Measurements from ENCODE around the gene GALM.

The GALM gene

DNA sequence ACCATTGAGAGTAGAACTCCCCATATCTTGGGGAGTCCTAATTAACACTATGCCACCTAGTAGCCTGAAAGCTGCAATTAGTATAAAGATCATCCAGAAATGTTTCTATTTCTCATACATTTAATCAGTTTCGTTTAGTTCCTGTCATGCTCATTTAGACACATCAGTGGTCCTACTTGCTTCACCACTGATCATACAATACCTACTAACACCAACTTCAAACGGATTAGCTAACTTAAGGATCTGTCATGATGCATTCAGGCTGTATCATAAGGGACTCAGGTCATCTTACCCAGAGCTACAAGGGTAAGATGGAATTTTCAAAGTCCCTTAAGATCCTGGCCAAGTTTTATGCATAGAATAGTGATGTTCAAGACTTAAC is 78.5 kb downstream of the GALM start:
- Histone ChIP-seq H3K27me3 (no peaks in the 10 kb centered on the region), H3K4me3 (no peak overlapping the region), H3K36me3 (peaks cover 50 to 81% (median 80%) of the 10 kb centered on the region in 3 donors), H3K9me3 (no peaks in the 10 kb centered on the region), H3K4me1 (peaks cover 0 to 55% (median 26%) of the 10 kb centered on the region in 4 donors), H3K27ac (no peak overlapping the region)
- DNase-seq, result no peak
- intact Hi-C loops (cut with DNase I; ENCODE audit: low total_unique reads), result loop anchor here (1.0 to 10.0 kb wide), 3 partner anchors 13 to 420 kb away; no protein-coding TSS in a partner anchor
- TF ChIP-seq, protein P1, sequence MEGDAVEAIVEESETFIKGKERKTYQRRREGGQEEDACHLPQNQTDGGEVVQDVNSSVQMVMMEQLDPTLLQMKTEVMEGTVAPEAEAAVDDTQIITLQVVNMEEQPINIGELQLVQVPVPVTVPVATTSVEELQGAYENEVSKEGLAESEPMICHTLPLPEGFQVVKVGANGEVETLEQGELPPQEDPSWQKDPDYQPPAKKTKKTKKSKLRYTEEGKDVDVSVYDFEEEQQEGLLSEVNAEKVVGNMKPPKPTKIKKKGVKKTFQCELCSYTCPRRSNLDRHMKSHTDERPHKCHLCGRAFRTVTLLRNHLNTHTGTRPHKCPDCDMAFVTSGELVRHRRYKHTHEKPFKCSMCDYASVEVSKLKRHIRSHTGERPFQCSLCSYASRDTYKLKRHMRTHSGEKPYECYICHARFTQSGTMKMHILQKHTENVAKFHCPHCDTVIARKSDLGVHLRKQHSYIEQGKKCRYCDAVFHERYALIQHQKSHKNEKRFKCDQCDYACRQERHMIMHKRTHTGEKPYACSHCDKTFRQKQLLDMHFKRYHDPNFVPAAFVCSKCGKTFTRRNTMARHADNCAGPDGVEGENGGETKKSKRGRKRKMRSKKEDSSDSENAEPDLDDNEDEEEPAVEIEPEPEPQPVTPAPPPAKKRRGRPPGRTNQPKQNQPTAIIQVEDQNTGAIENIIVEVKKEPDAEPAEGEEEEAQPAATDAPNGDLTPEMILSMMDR (IDR thresholded peaks at IDR 0.05), result no peak

DNA sequence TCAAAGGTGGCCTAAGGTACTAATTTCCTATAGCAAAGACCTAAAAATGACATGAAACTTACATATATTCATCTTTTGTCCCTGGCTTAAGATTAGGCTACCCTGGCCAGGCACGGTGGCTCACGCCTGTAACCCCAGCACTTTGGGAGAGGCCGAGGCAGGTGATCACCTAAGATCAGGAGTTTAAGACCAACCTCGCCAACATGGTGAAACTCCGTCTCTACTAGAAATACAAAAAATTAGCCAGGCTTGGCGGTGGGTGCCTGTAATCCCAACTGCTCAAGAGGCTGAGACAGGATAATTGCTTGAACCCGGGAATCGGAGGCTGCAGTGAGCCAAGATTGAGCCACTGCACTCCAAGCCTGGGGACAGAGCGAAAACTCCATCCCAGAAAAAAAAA is 79.4 kb downstream of the GALM start:
- intact Hi-C loops (cut with DNase I; ENCODE audit: low total_unique reads), result loop anchor here (10.0 kb wide), 1 partner anchor 420 kb away; no protein-coding TSS in a partner anchor
- TF ChIP-seq, protein P1 (IDR thresholded peaks at IDR 0.05), result no peak
- no peak overlapping the region for H3K27ac ChIP-seq
- H3K27me3 ChIP-seq, result no peaks in the 10 kb centered on the region
- no peak for DNase-seq
- no peak overlapping the region for H3K4me3 ChIP-seq
- no peaks in the 10 kb centered on the region for H3K9me3 ChIP-seq
- peaks cover 50 to 83% (median 80%) of the 10 kb centered on the region in 3 donors for H3K36me3 ChIP-seq
- peaks cover 0 to 61% (median 29%) of the 10 kb centered on the region in 4 donors for H3K4me1 ChIP-seq

DNA sequence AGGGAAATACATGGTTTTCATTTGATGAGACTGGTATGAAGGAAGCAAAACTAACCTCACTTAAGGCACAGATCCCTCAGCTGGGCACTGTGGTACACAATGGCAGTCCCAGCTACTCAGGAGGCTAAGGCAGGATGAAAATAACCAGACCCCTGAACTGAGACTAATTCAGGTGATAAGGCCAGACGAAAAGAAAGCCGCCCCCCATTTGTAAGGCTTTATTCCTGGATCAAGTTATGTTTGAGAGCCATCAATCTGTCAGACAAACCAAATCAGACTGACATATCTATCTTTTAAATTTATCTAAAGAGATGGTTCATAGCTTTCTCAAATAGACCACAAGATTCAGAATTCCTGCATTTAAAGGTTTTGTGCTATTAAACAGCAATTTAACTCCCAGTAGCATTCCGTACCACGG is 81.1 kb downstream of the GALM start:
- DNase-seq, result no peak
- TF ChIP-seq, protein P1 (IDR thresholded peaks at IDR 0.05), result no peak
- peak overlapping the region in 1 of 2 donors; percentile 14 for H3K27ac ChIP-seq
- peaks cover 50 to 76% (median 72%) of the 10 kb centered on the region in 3 donors for H3K36me3 ChIP-seq
- no peak overlapping the region for H3K4me3 ChIP-seq
- no peaks in the 10 kb centered on the region for H3K27me3 ChIP-seq
- intact Hi-C loops (cut with DNase I; ENCODE audit: low total_unique reads), result loop anchor here (10.0 kb wide), 1 partner anchor 422 kb away; no protein-coding TSS in a partner anchor
- no peaks in the 10 kb centered on the region for H3K9me3 ChIP-seq
- peaks cover 0 to 56% (median 23%) of the 10 kb centered on the region in 4 donors for H3K4me1 ChIP-seq

DNA sequence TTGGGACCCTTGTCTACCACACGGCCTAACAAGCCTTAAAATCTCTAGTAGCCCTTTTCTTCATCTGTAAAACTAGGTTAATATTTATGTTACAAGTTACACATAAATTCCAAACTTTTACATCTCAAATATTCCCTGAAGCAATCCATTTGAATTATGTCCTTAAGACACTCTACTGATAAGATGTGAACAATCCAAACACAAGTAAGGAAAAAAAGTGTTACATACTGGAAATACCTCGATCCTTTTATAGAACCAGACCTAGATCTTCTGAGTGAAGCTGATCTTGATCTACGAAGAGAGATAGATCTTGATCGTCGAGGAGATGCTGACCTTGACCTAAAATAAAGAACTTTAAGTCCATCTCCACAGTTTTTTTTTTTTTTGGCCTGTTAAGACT is 81.9 kb downstream of the GALM start:
- DNase-seq, result no peak
- no peaks in the 10 kb centered on the region for H3K9me3 ChIP-seq
- H3K4me3 ChIP-seq, result no peak overlapping the region

DNA sequence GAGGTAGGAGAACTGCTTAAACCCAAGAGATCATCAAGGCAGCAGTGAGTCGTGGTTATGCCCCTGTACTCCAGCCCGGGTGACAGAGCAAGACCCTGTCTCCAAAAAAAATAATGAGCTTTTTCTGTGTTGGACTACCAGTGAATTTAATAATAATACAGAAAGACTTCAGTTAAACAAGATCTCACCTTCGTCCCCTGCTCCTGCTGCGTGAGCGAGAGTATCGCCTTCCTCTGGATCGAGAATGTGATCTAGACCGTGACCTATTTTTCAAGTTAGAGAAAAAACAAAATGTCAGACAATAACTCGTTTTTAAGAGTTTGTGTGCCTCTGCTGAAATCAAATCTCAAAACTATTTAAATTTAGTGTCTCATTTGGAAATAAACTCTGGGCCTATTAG is 82.5 kb downstream of the GALM start:
- H3K27me3 ChIP-seq, result no peaks in the 10 kb centered on the region
- peaks cover 50 to 62% (median 58%) of the 10 kb centered on the region in 3 donors for H3K36me3 ChIP-seq
- H3K4me1 ChIP-seq, result peaks cover 0 to 56% (median 23%) of the 10 kb centered on the region in 4 donors
- TF ChIP-seq, protein P1 (IDR thresholded peaks at IDR 0.05), result no peak
- peak overlapping the region in 1 of 2 donors; percentile 14 for H3K27ac ChIP-seq
- H3K4me3 ChIP-seq, result no peak overlapping the region
- no peak for DNase-seq
- intact Hi-C loops (cut with DNase I; ENCODE audit: low total_unique reads), result loop anchor here (10.0 kb wide), 1 partner anchor 424 kb away; no protein-coding TSS in a partner anchor
- no peaks in the 10 kb centered on the region for H3K9me3 ChIP-seq

More for the DNA sequence above, 81.9 kb downstream of the GALM start:
- intact Hi-C loops (cut with DNase I; ENCODE audit: low total_unique reads), result loop anchor here (10.0 kb wide), 1 partner anchor 423 kb away; no protein-coding TSS in a partner anchor
- Histone ChIP-seq H3K27ac (peak overlapping the region in 1 of 2 donors; percentile 14), H3K4me1 (peaks cover 0 to 56% (median 23%) of the 10 kb centered on the region in 4 donors), H3K36me3 (peaks cover 50 to 68% (median 64%) of the 10 kb centered on the region in 3 donors), H3K27me3 (no peaks in the 10 kb centered on the region)
- TF ChIP-seq, protein P1 (IDR thresholded peaks at IDR 0.05), result no peak
